Mesothelial cell of epicardium (in vitro differentiated cells): ENCODE results near the gene AIDA. TPM values are rescaled to one million over a fixed set of nuclear protein-coding genes. Genes with fewer than 3 reads are reported as not detected.
A peak's percentile ranks its signal among the peaks of the same experiment; 100 is the strongest.

Experiments
- DNase-seq, 2 experiments: peaks; one replicate each; pipeline ENCODE4 v3.0.0; 2021; ENCODE audit warnings: low spot score in 2 of 2; ENCODE audit not compliant: unreplicated experiment in 2 of 2
- H3K27ac Mint-ChIP-seq: 2 replicates; pipeline ENCODE4 v1.8.0; 2021; ENCODE audit warnings: mixed read lengths
- H3K27me3 Mint-ChIP-seq: 2 replicates; pipeline ENCODE4 v1.8.0; 2021; ENCODE audit warnings: low read depth, mixed read lengths
- H3K36me3 Mint-ChIP-seq: 2 replicates; pipeline ENCODE4 v1.8.0; 2021; ENCODE audit warnings: mixed read lengths
- H3K4me1 Mint-ChIP-seq: 2 replicates; pipeline ENCODE4 v1.8.0; 2021; ENCODE audit warnings: mixed read lengths
- H3K4me3 Mint-ChIP-seq: 2 replicates; pipeline ENCODE4 v1.8.0; 2021; ENCODE audit warnings: mild to moderate bottlenecking, moderate library complexity, mixed read lengths
- H3K9me3 Mint-ChIP-seq: 2 replicates; pipeline ENCODE4 v1.8.0; 2021; ENCODE audit warnings: mixed read lengths
- CTCF ChIP-seq: fragments of 200-600 bp; sonication (generic); IDR thresholded peaks from one replicate; pipeline ENCODE4 v1.5.0; 2021; ENCODE audit warnings: antibody characterized with exemption; ENCODE audit not compliant: unreplicated experiment
- total RNA-seq: library from RNA; stranded (reverse); gene quantifications from 3 replicates; pipeline ENCODE4 v1.2.1, GENCODE V29; 2021

The AIDA gene
- total RNA-seq, 1 donor from 2014 or later = 38.6 TPM

GRCh38 chr1:222728746-222729145 lies 16.5 kb upstream of the AIDA start:
- no peak overlapping the region for H3K27ac Mint-ChIP-seq
- peaks cover 38% of the 10 kb centered on the region for H3K36me3 Mint-ChIP-seq
- TF ChIP-seq CTCF = no peak
- no peaks in the 10 kb centered on the region for H3K9me3 Mint-ChIP-seq
- H3K4me1 Mint-ChIP-seq = no peaks in the 10 kb centered on the region
- H3K4me3 Mint-ChIP-seq = no peak overlapping the region
- no peak for DNase-seq
- H3K27me3 Mint-ChIP-seq = no peaks in the 10 kb centered on the region

GRCh38 chr1:222716393-222716792 lies 4.1 kb upstream of the AIDA start:
- TF ChIP-seq CTCF = no peak
- DNase-seq = no peak
- no peak overlapping the region for H3K4me3 Mint-ChIP-seq

GRCh38 chr1:222713091-222713961 lies 1.0 kb upstream of the AIDA start:
- peaks cover 26% of the 10 kb centered on the region for H3K4me1 Mint-ChIP-seq

More at GRCh38 chr1:222716393-222716792, 4.1 kb upstream of the AIDA start:
- H3K36me3 Mint-ChIP-seq = peaks cover 15% of the 10 kb centered on the region
- no peaks in the 10 kb centered on the region for H3K27me3 Mint-ChIP-seq
- no peaks in the 10 kb centered on the region for H3K9me3 Mint-ChIP-seq
- peaks cover 7% of the 10 kb centered on the region for H3K4me1 Mint-ChIP-seq
- H3K27ac Mint-ChIP-seq = no peak overlapping the region

GRCh38 chr1:222711319-222712252 lies 705 bp downstream of the AIDA start:
- peak in 1 of 2 experiments; percentile 59 for DNase-seq
- Mint-ChIP-seq H3K4me1 (peaks cover 26% of the 10 kb centered on the region), H3K27me3 (no peaks in the 10 kb centered on the region), H3K36me3 (peaks cover 11% of the 10 kb centered on the region), H3K9me3 (no peaks in the 10 kb centered on the region), H3K27ac (peak overlapping the region; percentile 99), H3K4me3 (peak overlapping the region; percentile 98)
- no peak for TF ChIP-seq CTCF

More at GRCh38 chr1:222713091-222713961, 1.0 kb upstream of the AIDA start:
- peaks cover 7% of the 10 kb centered on the region for H3K36me3 Mint-ChIP-seq
- TF ChIP-seq CTCF = no peak
- H3K27me3 Mint-ChIP-seq = no peaks in the 10 kb centered on the region
- H3K27ac Mint-ChIP-seq = peak overlapping the region; percentile 99
- H3K9me3 Mint-ChIP-seq = no peaks in the 10 kb centered on the region
- peak; percentile 82 to 90 for DNase-seq
- H3K4me3 Mint-ChIP-seq = peak overlapping the region; percentile 98

GRCh38 chr1:222709700-222710153 lies 2.6 kb downstream of the AIDA start:
- no peaks in the 10 kb centered on the region for H3K27me3 Mint-ChIP-seq
- DNase-seq = no peak
- peak overlapping the region; percentile 98 for H3K4me3 Mint-ChIP-seq
- TF ChIP-seq CTCF = no peak
- H3K27ac Mint-ChIP-seq = peak overlapping the region; percentile 99
- peaks cover 18% of the 10 kb centered on the region for H3K36me3 Mint-ChIP-seq
- peaks cover 26% of the 10 kb centered on the region for H3K4me1 Mint-ChIP-seq
- H3K9me3 Mint-ChIP-seq = peaks cover 14% of the 10 kb centered on the region
